Activated CD4-positive, CD25-positive, alpha-beta regulatory T cell treated with anti-CD3 and anti-CD28 coated beads, Interleukin-2, amount 50 U/mL, for 16 hours (primary cell): ENCODE measurements around the gene IVL.

Experiments used
- DNase-seq: peaks from one replicate; pipeline ENCODE4 v3.0.0-alpha.2; 2020; ENCODE audit warnings: low read depth, low spot score

Gene IVL

GRCh38 chr1:152886758-152887409, 21.5 kb upstream of the IVL start:
- no peak for DNase-seq

- DNase-seq = no peak
These were observed 20.2 kb upstream of the IVL start for GRCh38 chr1:152888126-152888525.

DNA sequence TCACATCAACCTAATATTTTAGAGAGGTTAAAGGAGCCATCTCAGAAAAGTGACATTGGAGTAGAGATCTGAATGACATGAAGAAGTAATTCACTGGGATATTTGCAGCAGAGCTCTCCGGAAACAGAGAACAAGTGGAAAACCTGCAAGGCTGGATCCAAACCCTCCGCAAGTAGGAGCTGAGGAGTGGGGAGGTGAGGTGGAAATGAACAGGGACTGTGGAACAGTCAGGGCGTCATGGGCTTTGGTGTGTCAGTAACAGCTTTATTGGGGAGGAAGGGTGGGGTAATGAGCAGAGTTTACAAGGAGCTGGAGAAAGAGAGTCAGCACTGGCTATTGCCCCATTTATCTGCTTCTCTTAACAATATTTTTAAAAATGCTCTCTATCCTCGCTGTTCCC, 9.3 kb upstream of the IVL start:
- DNase-seq = no peak

DNA sequence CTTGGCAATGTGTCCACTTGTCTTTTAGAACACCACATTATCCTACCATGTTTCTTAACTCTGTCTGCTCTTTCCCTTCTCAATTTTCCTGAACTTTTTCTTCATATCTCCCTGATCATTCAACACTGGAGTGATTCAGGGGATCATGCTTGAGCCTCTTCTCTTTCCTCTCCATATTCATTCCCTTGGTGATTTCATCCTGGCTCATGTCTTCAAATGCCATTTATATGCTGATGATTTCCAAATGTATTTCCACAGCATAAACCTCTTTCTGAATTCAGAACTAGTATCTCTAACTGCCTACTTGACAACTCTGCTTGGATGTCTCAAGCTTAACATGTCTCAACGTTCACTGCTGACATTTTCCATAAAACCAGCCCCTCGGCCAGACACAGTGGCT, 8.5 kb upstream of the IVL start:
- no peak for DNase-seq

GRCh38 chr1:152901631-152902030, 6.7 kb upstream of the IVL start:
- DNase-seq = no peak

- DNase-seq = no peak
These were observed 5.7 kb upstream of the IVL start for GRCh38 chr1:152902636-152903035.

DNA sequence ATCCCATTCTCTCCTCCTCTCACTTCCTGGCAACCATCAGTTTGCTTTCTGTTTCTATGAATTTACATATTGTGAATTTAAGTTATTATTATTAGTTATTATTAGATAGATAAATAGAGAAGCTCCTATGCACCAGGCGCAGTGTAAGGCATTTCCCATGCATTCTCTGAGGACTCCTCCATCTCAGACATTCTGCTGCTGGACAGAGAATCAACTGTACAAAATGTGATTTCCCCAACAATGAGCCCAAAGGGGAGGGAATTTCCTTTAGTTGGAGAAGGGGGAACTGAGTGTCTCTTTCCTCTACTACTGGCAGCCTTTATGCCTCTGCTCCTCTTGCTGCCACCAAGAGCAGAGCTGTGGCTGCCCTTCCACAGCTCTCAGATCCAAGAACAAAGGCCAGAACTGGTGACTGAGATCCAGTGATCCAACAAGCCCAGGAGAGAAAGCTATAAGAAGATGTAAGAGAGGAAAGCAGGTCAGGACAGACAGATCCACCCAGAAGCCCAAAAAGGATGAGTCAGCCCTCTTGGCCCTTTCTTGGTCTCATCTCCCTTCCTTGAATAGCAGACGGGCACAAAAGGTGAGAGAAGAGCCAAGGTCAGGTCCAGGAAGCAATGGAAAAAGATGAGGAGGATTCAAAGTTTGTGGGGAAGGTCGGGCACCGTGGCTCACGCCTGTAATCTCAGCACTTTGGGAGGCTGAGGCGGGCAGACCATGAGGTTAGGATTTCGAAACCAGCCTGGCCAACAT, 3.5 kb upstream of the IVL start:
- DNase-seq = no peak

GRCh38 chr1:152906023-152906565, 2.3 kb upstream of the IVL start:
- DNase-seq = no peak

- DNase-seq = no peak
These were observed 860 bp downstream of the IVL start for GRCh38 chr1:152909206-152909605.

- DNase-seq = no peak
These were observed 4.1 kb downstream of the IVL start for GRCh38 chr1:152912471-152912870.

DNA sequence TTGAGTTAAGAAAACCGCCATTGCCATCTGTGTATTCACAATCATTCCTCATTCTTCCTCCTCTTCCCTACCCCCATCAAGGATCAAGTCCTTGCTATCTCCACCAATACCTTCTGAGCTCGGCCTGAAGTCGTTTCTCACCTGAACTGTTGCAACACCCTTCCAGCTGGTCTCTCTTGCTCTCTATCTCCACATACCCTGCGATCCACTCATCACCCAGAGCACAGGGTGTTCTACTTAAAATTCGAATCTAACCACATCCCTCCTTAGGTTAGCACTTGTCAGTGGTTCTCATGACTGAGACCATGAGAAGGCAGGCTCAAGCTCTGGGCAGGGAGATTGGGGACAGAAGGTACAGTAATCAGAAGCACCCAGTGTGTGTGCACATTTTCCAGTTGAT, 4.6 kb downstream of the IVL start:
- DNase-seq = no peak

GRCh38 chr1:152917794-152918193, 9.4 kb downstream of the IVL start:
- DNase-seq = no peak

- DNase-seq = no peak
These were observed 10.7 kb downstream of the IVL start for GRCh38 chr1:152919071-152919470.

GRCh38 chr1:152924191-152924590, 15.8 kb downstream of the IVL start:
- DNase-seq = no peak

- no peak for DNase-seq
These were observed 17.7 kb downstream of the IVL start for GRCh38 chr1:152926091-152926490.

DNA sequence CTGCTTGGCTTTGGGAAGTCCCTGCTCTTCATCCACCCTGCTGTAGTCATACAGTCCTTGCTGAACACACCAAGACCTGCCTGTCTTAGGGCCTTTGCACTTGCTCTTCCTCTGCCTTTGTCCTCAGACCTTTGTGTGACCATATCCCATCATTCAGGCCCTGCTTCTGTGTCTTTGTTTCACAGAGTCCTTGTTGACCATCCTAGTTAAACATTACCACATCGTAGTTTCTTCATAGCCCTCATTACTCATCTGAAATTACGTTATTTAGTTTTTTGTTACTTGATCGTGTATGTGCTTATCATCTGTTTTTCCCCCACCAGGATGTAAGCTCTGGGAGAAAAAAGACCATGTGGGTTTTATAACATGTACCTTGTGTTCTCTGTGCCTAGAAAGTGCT, 20.3 kb downstream of the IVL start:
- no peak for DNase-seq

- no peak for DNase-seq
These were observed 23.9 kb downstream of the IVL start for GRCh38 chr1:152932170-152932811.

DNA sequence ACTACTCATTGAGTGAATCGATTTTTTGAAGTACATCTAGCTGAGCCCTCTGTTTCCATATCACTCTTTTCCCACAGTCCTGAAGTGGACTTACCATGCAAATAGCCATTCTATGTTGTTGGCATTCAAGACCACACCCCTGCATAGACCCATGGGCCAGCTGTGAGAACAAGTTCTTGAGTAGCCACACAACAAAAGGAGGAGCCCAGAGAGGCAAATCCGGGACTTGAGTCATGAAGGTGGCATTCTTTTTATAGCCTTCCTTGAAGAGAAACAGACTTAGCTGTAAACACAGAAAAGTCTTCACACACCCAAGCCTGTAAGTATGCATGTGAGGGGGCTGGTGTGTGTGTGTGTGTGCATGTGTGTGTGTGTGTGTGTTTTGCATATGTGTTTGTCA, 24.9 kb downstream of the IVL start:
- no peak for DNase-seq

- no peak for DNase-seq
These were observed 32.3 kb downstream of the IVL start for GRCh38 chr1:152940614-152941013.

- DNase-seq = no peak
These were observed 32.8 kb downstream of the IVL start for GRCh38 chr1:152941037-152941711.

GRCh38 chr1:152942161-152942560, 33.8 kb downstream of the IVL start:
- no peak for DNase-seq

DNA sequence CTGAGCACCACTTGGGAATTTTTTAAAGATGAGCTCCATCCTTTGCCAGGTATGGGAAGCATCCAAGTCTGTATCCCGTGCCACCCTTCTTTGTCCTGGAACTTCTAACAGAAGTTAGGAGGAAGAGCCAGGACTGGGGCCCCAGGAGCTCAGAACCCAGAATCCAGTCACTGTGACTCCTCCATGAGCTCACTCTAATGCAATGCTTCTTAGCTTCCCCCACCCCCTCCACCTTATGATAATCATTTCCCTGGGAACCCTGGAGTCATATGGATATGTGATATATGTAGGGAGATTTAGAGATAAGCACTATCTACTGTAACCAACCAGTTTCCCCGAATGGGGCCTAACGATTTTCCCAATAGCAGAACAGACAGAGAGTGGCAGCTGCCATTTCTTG, 37.9 kb downstream of the IVL start:
- no peak for DNase-seq
